Fibroblast of the conjunctiva (primary cell): Measurements from ENCODE around the gene RNU5B-1.
"Not testable (repeated sequence)": the region's sequence is repeated elsewhere in the genome, so short reads cannot be mapped to it uniquely, and the experiment has no call there.

Experiments used
- DNase-seq: peaks from one replicate; pipeline ENCODE4 v3.0.0-alpha.2; 2010; ENCODE audit warnings: low read depth

Gene RNU5B-1

GRCh38 chr15:65343374-65343981 lies 39.0 kb downstream of the RNU5B-1 start:
- no peak for DNase-seq

GRCh38 chr15:65344214-65344913 lies 39.9 kb downstream of the RNU5B-1 start:
- no peak for DNase-seq

- no peak for DNase-seq
Measured at GRCh38 chr15:65344914-65345275, 40.4 kb downstream of the RNU5B-1 start.

- no peak for DNase-seq
Measured at GRCh38 chr15:65346856-65347598, 42.5 kb downstream of the RNU5B-1 start.

GRCh38 chr15:65347756-65348155 lies 43.3 kb downstream of the RNU5B-1 start:
- DNase-seq, result not testable (repeated sequence)

GRCh38 chr15:65349338-65349737 lies 44.9 kb downstream of the RNU5B-1 start:
- DNase-seq, result no peak

GRCh38 chr15:65351972-65352371 lies 47.5 kb downstream of the RNU5B-1 start:
- DNase-seq, result not testable (repeated sequence)
